ENCODE measurements around the gene KCNK15. TPM values are rescaled to one million over a fixed set of nuclear protein-coding genes. Genes with fewer than 3 reads are reported as not detected.

KCNK15 gene
- total RNA-seq, 4 donors from 2014 or later = 0.13 to 2.5 (median 0.23) TPM; not detected in 1

- H3K36me3 ChIP-seq = no peaks in the 10 kb centered on the region
- H3K27me3 ChIP-seq = peaks cover 0 to 96% (median 2%) of the 10 kb centered on the region in 4 donors
- no peak for TF ChIP-seq CTCF (IDR thresholded peaks at IDR 0.05)
- no peak for TF ChIP-seq POLR2A (IDR thresholded peaks at IDR 0.05)
- H3K4me1 ChIP-seq = no peaks in the 10 kb centered on the region
- no peaks in the 10 kb centered on the region for H3K9me3 ChIP-seq
- DNase-seq = no peak
- no peak overlapping the region for H3K4me3 ChIP-seq
- intact Hi-C loops (cut with DNase I) = no loop called here
- no peak overlapping the region for H3K27ac ChIP-seq
- WGBS, 2 donors = 37 to 43% methylated on average over 7 to 8 of the region's 11 CpGs
These were observed 25.0 kb downstream of the KCNK15 start for GRCh38 chr20:44770484-44771171.

GRCh38 chr20:44771172-44771535 is 25.5 kb downstream of the KCNK15 start:
- intact Hi-C loops (cut with DNase I) = no loop called here
- peaks cover 0 to 95% (median 2%) of the 10 kb centered on the region in 4 donors for H3K27me3 ChIP-seq
- no peak for DNase-seq
- no CpG with 5 or more reads among the region's 8 CpGs for WGBS, 2 donors
- no peak overlapping the region for H3K4me3 ChIP-seq
- H3K9me3 ChIP-seq = no peaks in the 10 kb centered on the region
- TF ChIP-seq CTCF (IDR thresholded peaks at IDR 0.05) (no peak), POLR2A (IDR thresholded peaks at IDR 0.05) (no peak)
- H3K36me3 ChIP-seq = no peaks in the 10 kb centered on the region
- no peak overlapping the region for H3K27ac ChIP-seq
- no peaks in the 10 kb centered on the region for H3K4me1 ChIP-seq

DNA sequence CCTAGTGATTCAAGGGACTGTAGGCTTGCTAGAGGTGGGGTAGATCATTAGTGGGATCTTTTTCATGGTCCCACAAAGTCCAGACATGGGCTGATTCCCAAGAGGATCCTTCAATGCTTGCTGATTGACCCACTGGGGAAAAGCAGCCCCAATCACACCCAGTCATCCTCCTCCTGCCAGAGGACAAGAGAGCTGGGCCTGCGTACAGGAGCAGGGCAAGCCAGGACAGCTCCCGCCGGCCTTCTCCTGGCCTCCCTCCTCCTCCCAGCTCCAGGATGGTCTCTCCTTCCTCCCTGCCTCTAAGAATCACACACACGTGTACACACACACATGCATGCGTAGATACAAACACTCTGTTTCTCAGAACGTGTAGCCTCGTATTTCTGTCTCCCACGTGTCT is 27.0 kb downstream of the KCNK15 start:
- DNase-seq = no peak
- H3K4me1 ChIP-seq = no peaks in the 10 kb centered on the region
- H3K27ac ChIP-seq = no peak overlapping the region
- H3K9me3 ChIP-seq = no peaks in the 10 kb centered on the region
- H3K4me3 ChIP-seq = no peak overlapping the region
- intact Hi-C loops (cut with DNase I) = no loop called here
- peaks cover 0 to 86% (median 2%) of the 10 kb centered on the region in 4 donors for H3K27me3 ChIP-seq
- WGBS, 2 donors = 37% methylated on average over 8 of the region's 8 CpGs
- H3K36me3 ChIP-seq = no peaks in the 10 kb centered on the region
- TF ChIP-seq POLR2A (IDR thresholded peaks at IDR 0.05) (no peak), CTCF (IDR thresholded peaks at IDR 0.05) (no peak)

GRCh38 chr20:44773070-44773829 is 27.6 kb downstream of the KCNK15 start:
- TF ChIP-seq POLR2A (IDR thresholded peaks at IDR 0.05) = no peak
- TF ChIP-seq CTCF (IDR thresholded peaks at IDR 0.05) = no peak
- DNase-seq = no peak
- Histone ChIP-seq H3K27ac (no peak overlapping the region), H3K4me3 (no peak overlapping the region), H3K4me1 (no peaks in the 10 kb centered on the region), H3K36me3 (no peaks in the 10 kb centered on the region), H3K9me3 (no peaks in the 10 kb centered on the region), H3K27me3 (peaks cover 0 to 80% (median 2%) of the 10 kb centered on the region in 4 donors)
- intact Hi-C loops (cut with DNase I) = no loop called here
- WGBS, 2 donors = 50 to 52% methylated on average over 6 to 8 of the region's 10 CpGs

DNA sequence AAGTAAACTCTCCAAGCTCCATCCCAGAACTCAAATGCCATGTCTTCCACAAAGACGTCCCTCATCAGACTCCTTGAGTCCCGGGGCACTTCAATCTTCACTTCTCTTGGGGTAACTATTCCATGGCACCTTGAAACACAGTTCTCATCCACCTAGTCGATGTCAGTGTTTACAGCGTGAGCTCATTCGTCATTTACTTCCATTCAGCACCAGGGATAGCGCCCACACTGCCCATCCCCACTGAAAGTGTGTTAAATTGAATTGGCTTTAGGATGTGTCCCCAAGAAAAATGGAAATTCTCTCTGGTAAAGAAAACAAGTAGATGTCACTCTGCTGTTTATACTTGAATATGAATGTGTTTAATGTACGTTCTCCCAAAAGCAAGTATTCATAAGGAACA is 31.3 kb downstream of the KCNK15 start:
- Histone ChIP-seq H3K27me3 (peaks cover 0 to 48% (median 0%) of the 10 kb centered on the region in 4 donors), H3K4me1 (no peaks in the 10 kb centered on the region), H3K4me3 (no peak overlapping the region), H3K36me3 (no peaks in the 10 kb centered on the region), H3K27ac (no peak overlapping the region), H3K9me3 (no peaks in the 10 kb centered on the region)
- intact Hi-C loops (cut with DNase I) = no loop called here
- WGBS, 2 donors = 19 to 20% methylated on average over 7 of the region's 7 CpGs
- DNase-seq = no peak
- TF ChIP-seq CTCF (IDR thresholded peaks at IDR 0.05) (no peak), POLR2A (IDR thresholded peaks at IDR 0.05) (no peak)
